H9 (cell line): Measurements from ENCODE around the gene ZNF628. TPM values are rescaled to one million over a fixed set of nuclear protein-coding genes. Genes with fewer than 3 reads are reported as not detected.

ENCODE experiments used
- DNase-seq: peaks from one replicate; pipeline ENCODE4 v3.0.0-alpha.2; 2017
- H2AFZ ChIP-seq: one replicate; pipeline ENCODE4 v1.6.1; 2013; ENCODE audit warnings: mild to moderate bottlenecking, low read length, control low read depth, moderate library complexity
- H2AK5ac ChIP-seq: 2 replicates; pipeline ENCODE4 v1.6.1; 2013; ENCODE audit warnings: low read length, control low read depth, mixed read lengths; ENCODE audit not compliant: insufficient read length
- H2BK120ac ChIP-seq: one replicate; pipeline ENCODE4 v1.6.1; 2013; ENCODE audit warnings: low read depth, mild to moderate bottlenecking, low read length, control low read depth, inconsistent platforms; ENCODE audit not compliant: poor library complexity, severe bottlenecking
- H2BK12ac ChIP-seq: 2 replicates; pipeline ENCODE4 v1.6.1; 2013; ENCODE audit warnings: low read length, control low read depth, mixed read lengths, low read depth; ENCODE audit not compliant: insufficient read length
- H2BK15ac ChIP-seq: 2 replicates; pipeline ENCODE4 v1.6.1; 2013; ENCODE audit warnings: low read depth, low read length, control low read depth
- H2BK20ac ChIP-seq: one replicate; pipeline ENCODE4 v1.6.1; 2013; ENCODE audit warnings: low read depth, mild to moderate bottlenecking, low read length, control low read depth, inconsistent platforms; ENCODE audit not compliant: poor library complexity, severe bottlenecking
- H2BK5ac ChIP-seq: 2 replicates; pipeline ENCODE4 v1.6.1; 2013; ENCODE audit warnings: low read length, control low read depth, mixed read lengths; ENCODE audit not compliant: insufficient read length
- H3K14ac ChIP-seq: 2 replicates; pipeline ENCODE4 v1.6.1; 2013; ENCODE audit warnings: low read length, control low read depth; ENCODE audit not compliant: insufficient read depth
- H3K18ac ChIP-seq: 2 replicates; pipeline ENCODE4 v1.6.1; 2013; ENCODE audit warnings: low read depth, mild to moderate bottlenecking, mixed read lengths, low read length, control low read depth; ENCODE audit not compliant: insufficient read length
- H3K23ac ChIP-seq: 2 replicates; pipeline ENCODE4 v1.6.1; 2013; ENCODE audit warnings: low read length, control low read depth, mixed read lengths, low read depth; ENCODE audit not compliant: insufficient read length
- H3K23me2 ChIP-seq: 2 replicates; pipeline ENCODE4 v1.6.1; 2013; ENCODE audit warnings: low read depth, mild to moderate bottlenecking, mixed read lengths, low read length, control low read depth; ENCODE audit not compliant: insufficient read length, poor library complexity, severe bottlenecking
- H3K27ac ChIP-seq: 2 replicates; pipeline ENCODE4 v1.5.1; 2013; ENCODE audit warnings: low read length, control low read depth, mixed read lengths, low read depth; ENCODE audit not compliant: insufficient read length
- H3K27me3 ChIP-seq: 2 replicates; pipeline ENCODE4 v1.6.1; 2013; ENCODE audit warnings: low read length, control low read depth, inconsistent platforms; ENCODE audit not compliant: insufficient read depth
- H3K4ac ChIP-seq: 2 replicates; pipeline ENCODE4 v1.6.1; 2013; ENCODE audit warnings: low read depth, mild to moderate bottlenecking, control low read depth, inconsistent platforms, low read length, moderate library complexity
- H3K4me1 ChIP-seq: 2 replicates; pipeline ENCODE4 v1.6.1; 2013; ENCODE audit warnings: low read length, control low read depth, inconsistent platforms; ENCODE audit not compliant: insufficient read depth
- H3K4me2 ChIP-seq: 2 replicates; pipeline ENCODE4 v1.6.1; 2013; ENCODE audit warnings: low read length, control low read depth, mixed read lengths; ENCODE audit not compliant: insufficient read length, insufficient read depth
- H3K56ac ChIP-seq: 2 replicates; pipeline ENCODE4 v1.6.1; 2013; ENCODE audit warnings: low read depth, mild to moderate bottlenecking, mixed read lengths, low read length, control low read depth; ENCODE audit not compliant: insufficient read length
- H3K79me1 ChIP-seq: 2 replicates; pipeline ENCODE4 v1.6.1; 2013; ENCODE audit warnings: low read depth, mild to moderate bottlenecking, moderate library complexity, low read length, control low read depth, inconsistent platforms; ENCODE audit not compliant: insufficient read depth, poor library complexity, severe bottlenecking
- H3K79me2 ChIP-seq: 2 replicates; pipeline ENCODE4 v1.6.1; 2013; ENCODE audit warnings: low read length, control low read depth, inconsistent platforms; ENCODE audit not compliant: insufficient read depth
- H3K9ac ChIP-seq: 2 replicates; pipeline ENCODE4 v1.6.1; 2013; ENCODE audit warnings: low read length, control low read depth, mixed read lengths; ENCODE audit not compliant: insufficient read length; ENCODE audit errors: extremely low read depth
- H3K9me3 ChIP-seq: one replicate; pipeline ENCODE4 v1.6.1; 2013; ENCODE audit warnings: low read depth, low read length, inconsistent platforms; ENCODE audit not compliant: control insufficient read depth
- H3T11ph ChIP-seq: one replicate; pipeline ENCODE4 v1.6.1; 2013; ENCODE audit warnings: mild to moderate bottlenecking, low read length, control low read depth, inconsistent platforms
- H4K20me1 ChIP-seq: one replicate; pipeline ENCODE4 v1.6.1; 2013; ENCODE audit not compliant: control insufficient read depth, insufficient read length, insufficient read depth
- H4K5ac ChIP-seq: 2 replicates; pipeline ENCODE4 v1.6.1; 2013; ENCODE audit warnings: low read depth, mild to moderate bottlenecking, mixed read lengths, low read length, control low read depth; ENCODE audit not compliant: insufficient read length
- H4K8ac ChIP-seq: replicated peaks from 2 replicates; pipeline ENCODE4 v1.6.1; 2013; ENCODE audit warnings: low read length, control low read depth, mixed read lengths, low read depth; ENCODE audit not compliant: insufficient read length
- H4K91ac ChIP-seq: 2 replicates; pipeline ENCODE4 v1.6.1; 2013; ENCODE audit warnings: low read depth, mild to moderate bottlenecking, moderate library complexity, mixed read lengths, low read length, control low read depth; ENCODE audit not compliant: insufficient read length
- H3K27ac Mint-ChIP-seq, 3 experiments: 2 replicates in 2 of 3; 3 replicates in 1 of 3; pipeline ENCODE4 v1.8.0; 2020 to 2021; ENCODE audit warnings: mixed read lengths in 3 of 3, mild to moderate bottlenecking in 1 of 3, moderate library complexity in 1 of 3
- H3K27me3 Mint-ChIP-seq: 2 replicates; pipeline ENCODE4 v1.8.0; 2021; ENCODE audit warnings: low read depth, mild to moderate bottlenecking, moderate library complexity, mixed read lengths
- H3K36me3 Mint-ChIP-seq, 3 experiments: 2 replicates in 2 of 3; 3 replicates in 1 of 3; pipeline ENCODE4 v1.8.0; 2020 to 2021; ENCODE audit warnings: low read depth in 3 of 3, mixed read lengths in 3 of 3; ENCODE audit not compliant: insufficient read depth in 1 of 3
- H3K4me1 Mint-ChIP-seq, 2 experiments: 2 replicates each; pipeline ENCODE4 v1.8.0; 2020; ENCODE audit warnings: mixed read lengths in 2 of 2
- H3K4me3 Mint-ChIP-seq, 2 experiments: 2 replicates in 1 of 2; 3 replicates in 1 of 2; pipeline ENCODE4 v1.8.0; 2020 to 2021; ENCODE audit warnings: mild to moderate bottlenecking in 2 of 2, mixed read lengths in 2 of 2, moderate library complexity in 1 of 2
- H3K9me3 Mint-ChIP-seq, 2 experiments: 2 replicates in 1 of 2; 3 replicates in 1 of 2; pipeline ENCODE4 v1.8.0; 2020; ENCODE audit warnings: mild to moderate bottlenecking in 2 of 2, mixed read lengths in 2 of 2, moderate library complexity in 1 of 2
- CTCF ChIP-seq: fragments of 200-600 bp; sonication (generic); conservative IDR thresholded peaks from 3 replicates; pipeline ENCODE4 v1.8.0; 2021; ENCODE audit warnings: antibody characterized with exemption, mild to moderate bottlenecking
- WGBS: extraction: QIAGEN DNeasy Blood & Tissue Kit; methylation state at CpG from one replicate; pipeline ENCODE4 v1.1.7; 2013; ENCODE audit warnings: missing lambda C conversion rate, low lambda C conversion rate, mixed read lengths; ENCODE audit not compliant: insufficient read length; ENCODE audit errors: extremely low coverage; 5-methylcytosine and 5-hydroxymethylcytosine counted together
- total RNA-seq: library from RNA; stranded (reverse); gene quantifications from 2 replicates; pipeline ENCODE4 v1.2.1, GENCODE V29; 2021

ZNF628 gene
- total RNA-seq, 1 experiment from 2014 or later, result 16.6 TPM

- H2AK5ac ChIP-seq, result no peak overlapping the region
- no peak overlapping the region for H3K4ac ChIP-seq
- Mint-ChIP-seq H3K27ac (no peak overlapping the region; a peak in 1 of 7 replicates), H3K9me3 (no peaks in the 10 kb centered on the region), H3K27me3 (peaks cover 2% of the 10 kb centered on the region), H3K4me1 (peaks cover 24 to 48% of the 10 kb centered on the region in 2 experiments), H3K36me3 (peaks cover 0 to 8% (median 0%) of the 10 kb centered on the region in 3 experiments; a peak in 4 of 7 replicates), H3K4me3 (peak overlapping the region; percentile 5 to 15; a peak in 2 of 5 replicates)
- WGBS, result no CpG with 5 or more reads among the region's 19 CpGs
- no peak overlapping the region for H3K4me2 ChIP-seq
- no peak overlapping the region for H3K56ac ChIP-seq
- no peak overlapping the region for H2BK12ac ChIP-seq
- H4K8ac ChIP-seq, result no peak overlapping the region
- H4K5ac ChIP-seq, result no peak overlapping the region
- H3K79me1 ChIP-seq, result no peaks in the 10 kb centered on the region
- H3K14ac ChIP-seq, result no peak overlapping the region
- H4K91ac ChIP-seq, result no peak overlapping the region
- H3K27ac ChIP-seq, result no peak overlapping the region
- H3K23me2 ChIP-seq, result peaks cover 5% of the 10 kb centered on the region
- H2BK120ac ChIP-seq, result no peak overlapping the region
- H2BK5ac ChIP-seq, result no peak overlapping the region
- H3K18ac ChIP-seq, result peak overlapping the region; percentile 53
- H2AFZ ChIP-seq, result no peak overlapping the region
- H3K4me1 ChIP-seq, result no peaks in the 10 kb centered on the region
- no peaks in the 10 kb centered on the region for H3K79me2 ChIP-seq
- no peak overlapping the region for H2BK20ac ChIP-seq
- no peak overlapping the region for H2BK15ac ChIP-seq
- H3T11ph ChIP-seq, result no peak overlapping the region
- no peaks in the 10 kb centered on the region for H3K27me3 ChIP-seq
- no peak for TF ChIP-seq CTCF
- no peak overlapping the region for H3K9ac ChIP-seq
- DNase-seq, result peak; percentile 25
- no peak overlapping the region for H3K23ac ChIP-seq
- no peaks in the 10 kb centered on the region for H4K20me1 ChIP-seq
- no peaks in the 10 kb centered on the region for H3K9me3 ChIP-seq
These were observed 1.9 kb upstream of the ZNF628 start for GRCh38 chr19:55474269-55475265.
